ENCODE data around the gene CARD10. TPM values are rescaled to one million over a fixed set of nuclear protein-coding genes. Genes with fewer than 3 reads are reported as not detected.

CARD10 gene
- total RNA-seq, 2 donors from 2014 or later: 20.3 to 24.4 TPM

GRCh38 chr22:37518509-37519267 lies 527 bp downstream of the CARD10 start:
- Histone ChIP-seq H3K4me1 (ENCODE audit: control insufficient read depth, insufficient read depth, low read length) (no peaks in the 10 kb centered on the region), H3K27ac (ENCODE audit: low read depth, low read length) (no peak overlapping the region), H3K9ac (ENCODE audit: extremely low read depth, low read length, poor library complexity, severe bottlenecking) (no peak overlapping the region), H3K4me3 (ENCODE audit: low read length) (peak overlapping the region; percentile 77), H3K27me3 (ENCODE audit: control insufficient read depth, insufficient read depth, low read length, poor library complexity, severe bottlenecking) (peaks cover 34% of the 10 kb centered on the region), H3K9me3 (ENCODE audit: control insufficient read depth, low read length) (no peaks in the 10 kb centered on the region), H3K36me3 (ENCODE audit: control insufficient read depth, insufficient read depth, low read length) (no peaks in the 10 kb centered on the region)
- 14 to 54% methylated on average over 3 to 63 of the region's 63 CpGs for WGBS, 2 experiments (ENCODE audit: insufficient coverage in 1 of 2, insufficient read length in 1 of 2)
- H3K4me3 Mint-ChIP-seq: peak overlapping the region; percentile 57
- peaks cover 29% of the 10 kb centered on the region for H3K27me3 Mint-ChIP-seq (ENCODE audit: insufficient read depth)
- peaks cover 23% of the 10 kb centered on the region for H3K36me3 Mint-ChIP-seq (ENCODE audit: low read depth)
- no peak overlapping the region for H3K27ac Mint-ChIP-seq
- H3K4me1 Mint-ChIP-seq: peaks cover 6% of the 10 kb centered on the region
- H3K9me3 Mint-ChIP-seq: peaks cover 3% of the 10 kb centered on the region
- peak; percentile 77 for DNase-seq
- no peak for TF ChIP-seq CTCF (conservative IDR thresholded peaks at IDR 0.05)

GRCh38 chr22:37517826-37518450 lies 1.3 kb downstream of the CARD10 start:
- Histone ChIP-seq H3K27ac (ENCODE audit: low read depth, low read length) (no peak overlapping the region), H3K36me3 (ENCODE audit: control insufficient read depth, insufficient read depth, low read length) (no peaks in the 10 kb centered on the region), H3K4me1 (ENCODE audit: control insufficient read depth, insufficient read depth, low read length) (no peaks in the 10 kb centered on the region), H3K27me3 (ENCODE audit: control insufficient read depth, insufficient read depth, low read length, poor library complexity, severe bottlenecking) (peaks cover 34% of the 10 kb centered on the region), H3K9me3 (ENCODE audit: control insufficient read depth, low read length) (no peaks in the 10 kb centered on the region), H3K4me3 (ENCODE audit: low read length) (peak overlapping the region; percentile 77), H3K9ac (ENCODE audit: extremely low read depth, low read length, poor library complexity, severe bottlenecking) (no peak overlapping the region)
- H3K4me3 Mint-ChIP-seq: peak overlapping the region; percentile 57
- no peak overlapping the region for H3K27ac Mint-ChIP-seq
- no peak for DNase-seq
- peaks cover 3% of the 10 kb centered on the region for H3K9me3 Mint-ChIP-seq
- H3K27me3 Mint-ChIP-seq (ENCODE audit: insufficient read depth): peaks cover 28% of the 10 kb centered on the region
- 93 to 95% methylated on average over 13 to 15 of the region's 15 CpGs for WGBS, 2 experiments (ENCODE audit: insufficient coverage in 1 of 2, insufficient read length in 1 of 2)
- no peak for TF ChIP-seq CTCF (conservative IDR thresholded peaks at IDR 0.05)
- H3K4me1 Mint-ChIP-seq: peaks cover 6% of the 10 kb centered on the region
- peaks cover 23% of the 10 kb centered on the region for H3K36me3 Mint-ChIP-seq (ENCODE audit: low read depth)

GRCh38 chr22:37516456-37516855 lies 2.8 kb downstream of the CARD10 start:
- Mint-ChIP-seq H3K9me3 (peaks cover 3% of the 10 kb centered on the region), H3K27me3 (ENCODE audit: insufficient read depth) (peaks cover 24% of the 10 kb centered on the region), H3K4me1 (peaks cover 9% of the 10 kb centered on the region), H3K27ac (no peak overlapping the region), H3K36me3 (ENCODE audit: low read depth) (peaks cover 26% of the 10 kb centered on the region), H3K4me3 (no peak overlapping the region)
- H3K9ac ChIP-seq (ENCODE audit: extremely low read depth, low read length, poor library complexity, severe bottlenecking): no peak overlapping the region
- H3K36me3 ChIP-seq (ENCODE audit: control insufficient read depth, insufficient read depth, low read length): no peaks in the 10 kb centered on the region
- H3K27ac ChIP-seq (ENCODE audit: low read depth, low read length): no peak overlapping the region
- peaks cover 30% of the 10 kb centered on the region for H3K27me3 ChIP-seq (ENCODE audit: control insufficient read depth, insufficient read depth, low read length, poor library complexity, severe bottlenecking)
- TF ChIP-seq CTCF (conservative IDR thresholded peaks at IDR 0.05): no peak
- no peaks in the 10 kb centered on the region for H3K9me3 ChIP-seq (ENCODE audit: control insufficient read depth, low read length)
- H3K4me3 ChIP-seq (ENCODE audit: low read length): no peak overlapping the region
- H3K4me1 ChIP-seq (ENCODE audit: control insufficient read depth, insufficient read depth, low read length): no peaks in the 10 kb centered on the region
- DNase-seq: no peak
- WGBS, 2 experiments (ENCODE audit: insufficient coverage in 1 of 2, insufficient read length in 1 of 2): 100% methylated on average over 1 of the region's 1 CpG; no CpG with 5 or more reads in 1 of the 2 experiments
